Mesenchymal stem cell (in vitro differentiated cells and primary cell): ENCODE results near the gene NMNAT3. TPM values are rescaled to one million over a fixed set of nuclear protein-coding genes. Genes with fewer than 3 reads are reported as not detected.

Source experiments
- DNase-seq: peaks from one replicate; pipeline ENCODE4 v3.0.0-alpha.2; 2013
- H2AFZ ChIP-seq: one replicate; pipeline ENCODE4 v1.6.1; 2013; ENCODE audit warnings: low read depth, mild to moderate bottlenecking, control low read depth, inconsistent platforms, low read length, moderate library complexity
- H2AK5ac ChIP-seq: 2 replicates; pipeline ENCODE4 v1.6.1; 2013; ENCODE audit warnings: low read length, moderate library complexity, mild to moderate bottlenecking, inconsistent platforms; ENCODE audit not compliant: severe bottlenecking
- H2BK120ac ChIP-seq: one replicate; pipeline ENCODE4 v1.6.1; 2013; ENCODE audit warnings: low read depth, mild to moderate bottlenecking, inconsistent platforms, low read length, moderate library complexity
- H2BK12ac ChIP-seq, 2 experiments: one replicate each; pipeline ENCODE4 v1.6.1; 2013; ENCODE audit warnings: inconsistent platforms in 2 of 2, low read length in 2 of 2, mild to moderate bottlenecking in 2 of 2, moderate library complexity in 2 of 2, control low read depth in 1 of 2
- H2BK15ac ChIP-seq: one replicate; pipeline ENCODE4 v1.6.1; 2013; ENCODE audit warnings: mild to moderate bottlenecking, low read depth, inconsistent platforms; ENCODE audit not compliant: poor library complexity, severe bottlenecking
- H2BK5ac ChIP-seq: 2 replicates; pipeline ENCODE4 v1.6.1; 2013; ENCODE audit warnings: low read depth, mild to moderate bottlenecking, low read length, control low read depth, inconsistent platforms; ENCODE audit not compliant: poor library complexity, severe bottlenecking
- H3K14ac ChIP-seq, 2 experiments: one replicate each; pipeline ENCODE4 v1.6.1; 2013; ENCODE audit warnings: inconsistent platforms in 2 of 2, low read length in 2 of 2, control low read depth in 1 of 2, mild to moderate bottlenecking in 1 of 2, moderate library complexity in 1 of 2
- H3K18ac ChIP-seq, 2 experiments: one replicate each; pipeline ENCODE4 v1.6.1; 2013; ENCODE audit warnings: inconsistent platforms in 2 of 2, low read length in 2 of 2, control low read depth in 1 of 2, low read depth in 1 of 2, mild to moderate bottlenecking in 1 of 2
- H3K23ac ChIP-seq, 2 experiments: one replicate each; pipeline ENCODE4 v1.6.1; 2013; ENCODE audit warnings: inconsistent platforms in 2 of 2, low read length in 2 of 2, mild to moderate bottlenecking in 2 of 2, moderate library complexity in 2 of 2, control low read depth in 1 of 2
- H3K27ac ChIP-seq: 2 replicates; pipeline ENCODE4 v1.5.1; 2013; ENCODE audit warnings: mild to moderate bottlenecking, moderate library complexity, low read length, control low read depth, inconsistent platforms; ENCODE audit not compliant: poor library complexity, severe bottlenecking
- H3K27me3 ChIP-seq, 2 experiments: 2 replicates each; pipeline versions ENCODE4 v1.6.1 to v1.7.0; 2013; ENCODE audit warnings: low read length in 2 of 2, mild to moderate bottlenecking in 2 of 2, moderate library complexity in 2 of 2, control low read depth in 1 of 2, inconsistent platforms in 1 of 2; ENCODE audit not compliant: control insufficient read depth in 1 of 2, insufficient read depth in 1 of 2
- H3K36me3 ChIP-seq, 2 experiments: 2 replicates each; pipeline versions ENCODE4 v1.6.1 to v1.7.0; 2013; ENCODE audit warnings: low read length in 2 of 2, control low read depth in 1 of 2, inconsistent platforms in 1 of 2, low read depth in 1 of 2, mild to moderate bottlenecking in 1 of 2; ENCODE audit not compliant: insufficient read depth in 2 of 2, control insufficient read depth in 1 of 2
- H3K4ac ChIP-seq, 2 experiments: one replicate each; pipeline ENCODE4 v1.6.1; 2013; ENCODE audit warnings: inconsistent platforms in 2 of 2, low read length in 2 of 2, mild to moderate bottlenecking in 2 of 2, moderate library complexity in 2 of 2, control low read depth in 1 of 2, low read depth in 1 of 2
- H3K4me1 ChIP-seq: 2 replicates; pipeline ENCODE4 v1.6.1; 2013; ENCODE audit warnings: low read depth, low read length, control low read depth; ENCODE audit not compliant: control insufficient read depth, insufficient read depth
- H3K4me2 ChIP-seq: 2 replicates; pipeline ENCODE4 v1.6.1; 2013; ENCODE audit warnings: low read length, mild to moderate bottlenecking, inconsistent platforms; ENCODE audit not compliant: poor library complexity, severe bottlenecking
- H3K4me3 ChIP-seq, 2 experiments: 2 replicates each; pipeline versions ENCODE4 v1.5.1 to v1.7.0; 2013; ENCODE audit warnings: low read length in 2 of 2, mild to moderate bottlenecking in 2 of 2, control low read depth in 1 of 2, low read depth in 1 of 2; ENCODE audit not compliant: insufficient read depth in 1 of 2
- H3K79me1 ChIP-seq: replicated peaks from 2 replicates; pipeline ENCODE4 v1.6.1; 2013; ENCODE audit warnings: mild to moderate bottlenecking, control low read depth, low read length, inconsistent platforms; ENCODE audit not compliant: poor library complexity, severe bottlenecking
- H3K9ac ChIP-seq: 2 replicates; pipeline ENCODE4 v1.7.0; 2013; ENCODE audit warnings: mild to moderate bottlenecking, low read length, moderate library complexity
- H3K9me3 ChIP-seq: 2 replicates; pipeline ENCODE4 v1.7.0; 2013; ENCODE audit warnings: mild to moderate bottlenecking, low read length; ENCODE audit not compliant: control insufficient read depth
- H4K8ac ChIP-seq: one replicate; pipeline ENCODE4 v1.6.1; 2013; ENCODE audit warnings: inconsistent platforms, mild to moderate bottlenecking, low read length, moderate library complexity
- H4K91ac ChIP-seq: one replicate; pipeline ENCODE4 v1.6.1; 2013; ENCODE audit warnings: mild to moderate bottlenecking, low read length, inconsistent platforms
- WGBS: methylation state at CpG from one replicate; pipeline ENCODE4 v1.1.7; 2013; ENCODE audit warnings: mixed read lengths; 5-methylcytosine and 5-hydroxymethylcytosine counted together
- small RNA-seq: library from polyadenylated mRNA; stranded (forward); fragments of <200 nt; extraction: miRNeasy Mini kit (QIAGEN cat#:217004); gene quantifications from one replicate; pipeline ENCODE3, GENCODE V24; 2013; ENCODE audit warnings: low read depth

The NMNAT3 gene

GRCh38 chr3:139518306-139518705 lies 159.5 kb downstream of the NMNAT3 start:
- no peak overlapping the region for H3K18ac ChIP-seq
- WGBS = 65% methylated on average over 5 of the region's 6 CpGs
- H3K27me3 ChIP-seq = peaks cover 6 to 19% of the 10 kb centered on the region in 2 experiments
- DNase-seq = no peak
- no peak overlapping the region for H2BK15ac ChIP-seq
- no peak overlapping the region for H3K9ac ChIP-seq
- no peak overlapping the region for H2BK120ac ChIP-seq
- H3K36me3 ChIP-seq = no peaks in the 10 kb centered on the region
- no peaks in the 10 kb centered on the region for H3K79me1 ChIP-seq
- no peak overlapping the region for H3K14ac ChIP-seq
- H2BK5ac ChIP-seq = no peak overlapping the region
- no peak overlapping the region for H2BK12ac ChIP-seq
- no peaks in the 10 kb centered on the region for H3K4me1 ChIP-seq
- H3K4ac ChIP-seq = no peak overlapping the region
- H3K27ac ChIP-seq = no peak overlapping the region
- H4K8ac ChIP-seq = no peak overlapping the region
- H4K91ac ChIP-seq = no peak overlapping the region
- H2AK5ac ChIP-seq = no peak overlapping the region
- H3K23ac ChIP-seq = no peak overlapping the region
- H3K4me2 ChIP-seq = no peak overlapping the region
- H2AFZ ChIP-seq = no peak overlapping the region
- no peak overlapping the region for H3K4me3 ChIP-seq
- H3K9me3 ChIP-seq = no peaks in the 10 kb centered on the region

GRCh38 chr3:139517321-139518065 lies 160.3 kb downstream of the NMNAT3 start:
- H3K23ac ChIP-seq = no peak overlapping the region
- WGBS = 100% methylated on average over 4 of the region's 5 CpGs

GRCh38 chr3:139514741-139515140 lies 163.0 kb downstream of the NMNAT3 start:
- Histone ChIP-seq H3K9ac (no peak overlapping the region), H3K23ac (no peak overlapping the region), H3K4me1 (no peaks in the 10 kb centered on the region), H2BK5ac (no peak overlapping the region), H3K27me3 (peaks cover 4 to 23% of the 10 kb centered on the region in 2 experiments), H2BK15ac (no peak overlapping the region), H4K91ac (no peak overlapping the region), H3K9me3 (no peaks in the 10 kb centered on the region), H3K14ac (no peak overlapping the region), H3K79me1 (no peaks in the 10 kb centered on the region), H4K8ac (no peak overlapping the region), H2AFZ (no peak overlapping the region), H2BK120ac (no peak overlapping the region), H3K4me3 (no peak overlapping the region), H3K4ac (no peak overlapping the region), H2BK12ac (no peak overlapping the region), H2AK5ac (no peak overlapping the region), H3K36me3 (no peaks in the 10 kb centered on the region), H3K18ac (no peak overlapping the region), H3K27ac (no peak overlapping the region), H3K4me2 (no peak overlapping the region)
- WGBS = 89% methylated on average over 4 of the region's 4 CpGs
- no peak for DNase-seq

More at GRCh38 chr3:139517321-139518065, 160.3 kb downstream of the NMNAT3 start:
- Histone ChIP-seq H3K14ac (no peak overlapping the region), H3K4me3 (no peak overlapping the region), H3K9ac (no peak overlapping the region), H2BK12ac (no peak overlapping the region), H4K91ac (no peak overlapping the region), H2BK5ac (no peak overlapping the region), H3K27me3 (peaks cover 4 to 17% of the 10 kb centered on the region in 2 experiments), H3K79me1 (no peaks in the 10 kb centered on the region), H3K18ac (no peak overlapping the region), H4K8ac (peak overlapping the region; percentile 7), H3K9me3 (no peaks in the 10 kb centered on the region), H2BK120ac (no peak overlapping the region), H3K4ac (no peak overlapping the region), H3K27ac (no peak overlapping the region), H2AFZ (no peak overlapping the region), H3K36me3 (no peaks in the 10 kb centered on the region), H2AK5ac (no peak overlapping the region), H3K4me2 (no peak overlapping the region), H3K4me1 (no peaks in the 10 kb centered on the region), H2BK15ac (no peak overlapping the region)
- DNase-seq = no peak

Small RNAs within 50 kb of the gene (small RNA-seq; reads per million reads assigned to genes)
- not detected for gene RN7SL724P
